ENCODE measurements around the gene CDK2AP2.
"Not testable (repeated sequence)": the region's sequence is repeated elsewhere in the genome, so short reads cannot be mapped to it uniquely, and the experiment has no call there.

CDK2AP2 gene

GRCh38 chr11:67523556-67524479 lies 15.9 kb upstream of the CDK2AP2 start:
- no peak for DNase-seq (ENCODE audit: low spot score)

- DNase-seq (ENCODE audit: low spot score), result no peak
Observed at GRCh38 chr11:67522844-67523555, 15.0 kb upstream of the CDK2AP2 start, which contains the start of gene CABP2. CABP2 (minus strand) TSS chr11:67523446; CDS start chr11:67523326, 120 bp downstream.

GRCh38 chr11:67522338-67522737 lies 14.4 kb upstream of the CDK2AP2 start:
- DNase-seq (ENCODE audit: low spot score), result no peak

- no peak for DNase-seq (ENCODE audit: low spot score)
Observed at GRCh38 chr11:67521924-67522323, 14.0 kb upstream of the CDK2AP2 start.

GRCh38 chr11:67520856-67521824 lies 13.2 kb upstream of the CDK2AP2 start:
- DNase-seq (ENCODE audit: low spot score), result no peak

- no peak for DNase-seq (ENCODE audit: low spot score)
Observed at GRCh38 chr11:67519726-67520125, 11.8 kb upstream of the CDK2AP2 start.

GRCh38 chr11:67517784-67518552 lies 10.0 kb upstream of the CDK2AP2 start:
- DNase-seq (ENCODE audit: low spot score), result no peak

GRCh38 chr11:67516806-67517205 lies 8.8 kb upstream of the CDK2AP2 start:
- DNase-seq (ENCODE audit: low spot score), result no peak

GRCh38 chr11:67514116-67514515 lies 6.2 kb upstream of the CDK2AP2 start:
- DNase-seq (ENCODE audit: low spot score), result no peak

GRCh38 chr11:67511558-67511957 lies 3.6 kb upstream of the CDK2AP2 start:
- not testable (repeated sequence) for DNase-seq (ENCODE audit: low spot score)

GRCh38 chr11:67510023-67510345 lies 2.0 kb upstream of the CDK2AP2 start:
- no peak for DNase-seq (ENCODE audit: low spot score)

- DNase-seq (ENCODE audit: low spot score), result peak; percentile 99
Observed at GRCh38 chr11:67508486-67509121, 642 bp upstream of the CDK2AP2 start.

- DNase-seq (ENCODE audit: low spot score), result peak; percentile 52
Observed at GRCh38 chr11:67507242-67507863, 609 bp downstream of the CDK2AP2 start.

- no peak for DNase-seq (ENCODE audit: low spot score)
Observed at GRCh38 chr11:67506426-67507051, 1.4 kb downstream of the CDK2AP2 start.

- DNase-seq (ENCODE audit: low spot score), result peak; percentile 92
Observed at GRCh38 chr11:67505605-67506396, 2.2 kb downstream of the CDK2AP2 start.

GRCh38 chr11:67504950-67505581 lies 2.9 kb downstream of the CDK2AP2 start, which contains the start of gene PITPNM1:
PITPNM1 (minus strand) TSS chr11:67505363; CDS start chr11:67504180, 1,183 bp downstream.
- DNase-seq (ENCODE audit: low spot score), result peak; percentile 72

GRCh38 chr11:67504005-67504949 lies 3.7 kb downstream of the CDK2AP2 start:
- peak; percentile 64 for DNase-seq (ENCODE audit: low spot score)
